GM12875 (cell line): ENCODE results near the gene PRSS1.

Source experiments
- H3K4me3 ChIP-seq: one replicate; pipeline ENCODE4 v1.5.1; 2011; ENCODE audit warnings: low read depth, low read length, control low read depth
- TF ChIP-seq, protein P1 (sequence below): IDR thresholded peaks from 2 replicates; pipeline ENCODE4 v1.5.1; 2011; ENCODE audit warnings: low read depth, mild to moderate bottlenecking, control low read depth, inconsistent platforms, low read length, moderate library complexity, borderline replicate concordance; ENCODE audit not compliant: insufficient read depth

Gene PRSS1

DNA sequence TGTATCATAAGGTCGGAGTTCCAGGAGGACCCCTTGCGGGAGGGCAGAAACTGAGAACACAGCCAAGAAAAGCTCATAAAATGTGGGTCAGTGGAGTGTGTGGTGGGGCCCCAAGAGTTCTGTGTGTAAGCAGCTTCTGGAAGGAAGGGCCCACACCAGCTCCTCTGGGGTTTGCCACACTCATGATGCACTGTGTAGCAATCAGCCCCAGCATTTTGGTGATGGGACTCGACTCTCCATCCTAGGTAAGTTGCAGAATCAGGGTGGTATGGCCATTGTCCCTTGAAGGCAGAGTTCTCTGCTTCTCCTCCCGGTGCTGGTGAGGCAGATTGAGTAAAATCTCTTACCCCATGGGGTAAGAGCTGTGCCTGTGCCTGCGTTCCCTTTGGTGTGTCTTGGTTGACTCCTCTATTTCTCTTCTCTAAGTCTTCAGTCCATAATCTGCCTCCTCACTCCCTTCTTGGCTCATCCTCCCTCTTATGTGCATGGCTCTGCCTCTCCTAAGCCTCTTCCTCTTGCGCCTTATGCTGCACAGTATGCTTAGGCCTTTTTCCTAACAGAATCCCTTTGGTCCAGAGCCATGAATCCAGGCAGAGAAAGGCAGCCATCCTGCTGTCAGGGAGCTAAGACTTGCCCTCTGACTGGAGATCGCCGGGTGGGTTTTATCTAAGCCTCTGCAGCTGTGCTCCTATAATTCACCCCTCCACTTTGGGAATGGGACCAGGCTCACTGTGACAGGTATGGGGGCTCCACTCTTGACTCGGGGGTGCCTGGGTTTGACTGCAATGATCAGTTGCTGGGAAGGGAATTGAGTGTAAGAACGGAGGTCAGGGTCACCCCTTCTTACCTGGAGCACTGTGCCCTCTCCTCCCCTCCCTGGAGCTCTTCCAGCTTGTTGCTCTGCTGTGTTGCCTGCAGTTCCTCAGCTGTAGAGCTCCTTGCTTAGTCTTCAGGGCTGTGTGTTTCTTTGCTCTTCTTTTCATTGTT is 39.3 kb downstream of the PRSS1 start:
- no peak overlapping the region for H3K4me3 ChIP-seq
- TF ChIP-seq, protein P1, sequence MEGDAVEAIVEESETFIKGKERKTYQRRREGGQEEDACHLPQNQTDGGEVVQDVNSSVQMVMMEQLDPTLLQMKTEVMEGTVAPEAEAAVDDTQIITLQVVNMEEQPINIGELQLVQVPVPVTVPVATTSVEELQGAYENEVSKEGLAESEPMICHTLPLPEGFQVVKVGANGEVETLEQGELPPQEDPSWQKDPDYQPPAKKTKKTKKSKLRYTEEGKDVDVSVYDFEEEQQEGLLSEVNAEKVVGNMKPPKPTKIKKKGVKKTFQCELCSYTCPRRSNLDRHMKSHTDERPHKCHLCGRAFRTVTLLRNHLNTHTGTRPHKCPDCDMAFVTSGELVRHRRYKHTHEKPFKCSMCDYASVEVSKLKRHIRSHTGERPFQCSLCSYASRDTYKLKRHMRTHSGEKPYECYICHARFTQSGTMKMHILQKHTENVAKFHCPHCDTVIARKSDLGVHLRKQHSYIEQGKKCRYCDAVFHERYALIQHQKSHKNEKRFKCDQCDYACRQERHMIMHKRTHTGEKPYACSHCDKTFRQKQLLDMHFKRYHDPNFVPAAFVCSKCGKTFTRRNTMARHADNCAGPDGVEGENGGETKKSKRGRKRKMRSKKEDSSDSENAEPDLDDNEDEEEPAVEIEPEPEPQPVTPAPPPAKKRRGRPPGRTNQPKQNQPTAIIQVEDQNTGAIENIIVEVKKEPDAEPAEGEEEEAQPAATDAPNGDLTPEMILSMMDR = no peak

DNA sequence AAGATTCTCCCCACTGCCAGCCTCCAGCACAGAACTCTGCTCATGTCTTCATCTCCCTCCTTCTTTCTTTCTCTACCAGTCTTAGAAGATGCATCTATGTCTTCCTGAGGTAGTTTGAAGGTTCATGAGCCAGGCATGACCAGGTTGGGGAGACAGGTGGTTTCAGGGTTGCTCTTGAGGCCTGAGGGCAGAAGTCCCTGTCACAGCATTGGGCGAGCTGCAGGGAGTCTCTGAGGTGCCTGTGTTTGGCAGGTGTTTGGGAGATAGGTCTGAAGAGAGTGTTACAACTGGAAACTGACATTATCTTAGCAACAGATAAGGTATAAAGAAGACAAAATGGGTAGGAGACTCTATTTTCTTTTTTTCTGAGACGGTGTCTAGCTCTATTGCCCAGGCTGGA is 40.2 kb downstream of the PRSS1 start:
- no peak overlapping the region for H3K4me3 ChIP-seq
- TF ChIP-seq, protein P1 = no peak

DNA sequence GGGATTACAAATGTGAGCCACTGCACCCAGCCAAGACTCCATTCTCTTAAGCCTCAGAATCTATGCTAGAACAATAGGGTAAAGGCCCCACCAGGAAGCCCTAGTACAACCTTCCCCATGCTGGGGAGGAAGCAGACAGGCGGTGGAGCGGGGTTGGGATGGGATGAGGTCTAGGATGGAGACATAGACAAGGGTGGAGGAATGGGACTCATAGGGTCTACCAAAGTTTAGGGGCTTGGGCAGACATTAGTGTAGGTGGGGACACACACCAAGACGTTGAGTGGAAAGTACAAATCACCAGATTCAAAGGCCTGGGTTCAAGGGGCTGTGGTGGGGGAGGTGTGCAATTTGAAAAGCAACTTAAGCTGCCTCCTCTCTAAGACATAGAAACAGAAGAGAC is 40.8 kb downstream of the PRSS1 start:
- no peak overlapping the region for H3K4me3 ChIP-seq
- TF ChIP-seq, protein P1 = no peak

DNA sequence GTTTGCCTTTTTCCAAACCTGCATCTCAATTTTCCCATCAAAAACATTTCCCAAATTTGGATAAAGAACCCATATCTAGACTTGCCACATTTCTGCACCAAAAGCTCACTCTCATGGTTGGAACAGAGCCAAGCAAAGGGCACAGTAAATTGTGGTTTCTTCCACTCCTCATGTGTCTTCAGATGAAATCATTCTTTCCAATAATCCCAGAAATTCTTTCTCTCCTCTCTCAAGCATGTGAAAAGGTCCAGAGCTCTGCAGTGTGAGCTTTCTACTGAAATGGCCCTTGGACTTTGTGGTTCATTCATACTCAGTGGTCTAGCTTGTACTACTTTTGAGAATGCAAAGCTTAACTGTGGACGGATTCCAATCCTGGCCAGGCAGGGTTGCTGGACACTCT is 41.3 kb downstream of the PRSS1 start:
- H3K4me3 ChIP-seq = no peak overlapping the region
- TF ChIP-seq, protein P1 = no peak

DNA sequence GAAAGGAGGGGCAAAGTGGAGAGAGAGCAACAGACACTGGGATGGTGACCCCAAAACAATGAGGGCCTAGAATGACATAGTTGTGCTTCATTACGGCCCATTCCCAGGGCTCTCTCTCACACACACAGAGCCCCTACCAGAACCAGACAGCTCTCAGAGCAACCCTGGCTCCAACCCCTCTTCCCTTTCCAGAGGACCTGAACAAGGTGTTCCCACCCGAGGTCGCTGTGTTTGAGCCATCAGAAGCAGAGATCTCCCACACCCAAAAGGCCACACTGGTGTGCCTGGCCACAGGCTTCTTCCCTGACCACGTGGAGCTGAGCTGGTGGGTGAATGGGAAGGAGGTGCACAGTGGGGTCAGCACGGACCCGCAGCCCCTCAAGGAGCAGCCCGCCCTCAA is 42.2 kb downstream of the PRSS1 start:
- no peak overlapping the region for H3K4me3 ChIP-seq
- TF ChIP-seq, protein P1 = no peak

DNA sequence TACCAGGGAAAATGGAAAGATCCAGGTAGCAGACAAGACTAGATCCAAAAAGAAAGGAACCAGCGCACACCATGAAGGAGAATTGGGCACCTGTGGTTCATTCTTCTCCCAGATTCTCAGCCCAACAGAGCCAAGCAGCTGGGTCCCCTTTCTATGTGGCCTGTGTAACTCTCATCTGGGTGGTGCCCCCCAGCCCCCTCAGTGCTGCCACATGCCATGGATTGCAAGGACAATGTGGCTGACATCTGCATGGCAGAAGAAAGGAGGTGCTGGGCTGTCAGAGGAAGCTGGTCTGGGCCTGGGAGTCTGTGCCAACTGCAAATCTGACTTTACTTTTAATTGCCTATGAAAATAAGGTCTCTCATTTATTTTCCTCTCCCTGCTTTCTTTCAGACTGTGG is 42.9 kb downstream of the PRSS1 start:
- TF ChIP-seq, protein P1 = no peak
- no peak overlapping the region for H3K4me3 ChIP-seq

DNA sequence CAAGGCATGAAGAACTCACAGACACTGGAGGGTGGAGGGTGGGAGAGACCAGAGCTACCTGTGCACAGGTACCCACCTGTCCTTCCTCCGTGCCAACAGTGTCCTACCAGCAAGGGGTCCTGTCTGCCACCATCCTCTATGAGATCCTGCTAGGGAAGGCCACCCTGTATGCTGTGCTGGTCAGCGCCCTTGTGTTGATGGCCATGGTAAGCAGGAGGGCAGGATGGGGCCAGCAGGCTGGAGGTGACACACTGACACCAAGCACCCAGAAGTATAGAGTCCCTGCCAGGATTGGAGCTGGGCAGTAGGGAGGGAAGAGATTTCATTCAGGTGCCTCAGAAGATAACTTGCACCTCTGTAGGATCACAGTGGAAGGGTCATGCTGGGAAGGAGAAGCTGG is 43.3 kb downstream of the PRSS1 start:
- TF ChIP-seq, protein P1 = no peak
- H3K4me3 ChIP-seq = no peak overlapping the region
